ENCODE results near the gene SCGB1D2. TPM values are rescaled to one million over a fixed set of nuclear protein-coding genes. Genes with fewer than 3 reads are reported as not detected.
"Not testable (repeated sequence)": the region's sequence is repeated elsewhere in the genome, so short reads cannot be mapped to it uniquely, and the experiment has no call there.

Gene SCGB1D2, protein sequence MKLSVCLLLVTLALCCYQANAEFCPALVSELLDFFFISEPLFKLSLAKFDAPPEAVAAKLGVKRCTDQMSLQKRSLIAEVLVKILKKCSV
- total RNA-seq, result not detected

DNA sequence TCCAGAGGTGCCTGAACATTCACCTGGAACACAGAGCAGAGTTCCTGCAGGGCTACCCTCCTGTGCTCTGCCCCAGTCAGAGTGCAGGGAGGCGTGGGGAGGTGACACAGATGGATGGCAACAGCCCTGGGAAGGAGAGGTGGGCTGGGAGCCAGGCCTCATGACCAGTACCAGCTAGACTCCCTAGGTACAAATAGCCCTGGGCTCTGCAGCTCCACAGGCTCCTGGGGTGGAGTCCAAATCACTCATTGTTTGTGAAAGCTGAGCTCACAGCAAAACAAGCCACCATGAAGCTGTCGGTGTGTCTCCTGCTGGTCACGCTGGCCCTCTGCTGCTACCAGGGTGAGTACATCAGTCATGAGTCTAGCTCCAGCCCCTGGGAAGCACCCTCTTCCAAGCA lies at the start of gene SCGB1D2:
TSS of gene SCGB1D2 (plus strand) at position 219 of the 400 bp plus-strand sequence. CDS start at position 288, 69 bp downstream.
- DNase-seq (ENCODE audit: low spot score), result peak; percentile 36

DNA sequence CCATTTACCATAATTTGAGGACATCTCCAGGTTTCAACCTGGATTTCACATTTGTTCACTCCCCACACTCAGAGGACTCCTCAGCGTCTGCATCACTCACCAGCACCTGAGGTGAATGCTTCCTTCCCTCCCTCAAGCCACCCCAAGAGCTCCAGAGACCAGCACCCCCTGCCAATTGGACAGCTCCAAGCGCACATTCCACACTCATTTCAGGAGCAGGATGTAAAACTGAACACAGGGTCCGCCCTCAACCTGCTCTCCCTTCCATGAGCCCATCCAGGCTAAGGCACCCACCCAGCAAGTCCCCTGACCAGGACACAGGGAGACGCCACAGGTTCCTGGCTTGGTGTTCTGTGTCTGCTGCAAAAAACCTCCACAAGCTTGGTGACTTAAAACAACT lies 48.1 kb upstream of the SCGB1D2 start:
- DNase-seq (ENCODE audit: low spot score), result no peak

DNA sequence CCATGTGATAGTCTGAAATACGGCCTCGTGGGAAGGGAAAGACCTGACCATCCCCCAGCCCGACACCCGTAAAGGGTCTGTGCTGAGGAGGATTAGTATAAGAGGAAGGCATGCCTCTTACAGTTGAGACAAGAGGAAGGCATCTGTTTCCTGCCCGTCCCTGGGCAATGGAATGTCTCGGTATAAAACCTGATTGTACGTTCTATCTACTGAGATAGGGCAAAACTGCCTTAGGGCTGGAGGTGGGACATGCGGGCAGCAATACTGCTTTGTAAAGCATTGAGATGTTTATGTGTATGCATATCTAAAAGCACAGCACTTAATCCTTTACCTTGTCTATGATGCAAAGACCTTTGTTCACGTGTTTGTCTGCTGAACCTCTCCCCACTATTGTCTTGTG lies 47.0 kb upstream of the SCGB1D2 start:
- not testable (repeated sequence) for DNase-seq (ENCODE audit: low spot score)

DNA sequence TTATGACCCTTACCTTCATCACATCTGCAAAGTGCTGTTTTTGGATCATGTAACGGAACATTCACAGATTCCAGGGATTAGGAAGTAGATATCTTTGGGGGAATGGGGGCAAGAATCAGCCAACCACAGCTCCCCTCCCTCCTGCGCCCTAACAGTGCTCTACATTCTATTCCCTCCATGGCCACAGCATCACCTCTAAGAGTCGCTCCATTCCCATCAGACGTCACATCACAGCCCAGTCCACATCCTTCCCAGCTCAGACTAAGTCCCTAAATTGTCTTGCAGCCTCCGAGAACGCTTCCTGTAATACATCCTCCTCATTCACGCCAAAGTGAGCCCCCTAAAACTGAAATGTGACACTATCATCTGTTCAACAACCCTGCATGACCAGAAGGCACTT lies 46.1 kb upstream of the SCGB1D2 start:
- no peak for DNase-seq (ENCODE audit: low spot score)

DNA sequence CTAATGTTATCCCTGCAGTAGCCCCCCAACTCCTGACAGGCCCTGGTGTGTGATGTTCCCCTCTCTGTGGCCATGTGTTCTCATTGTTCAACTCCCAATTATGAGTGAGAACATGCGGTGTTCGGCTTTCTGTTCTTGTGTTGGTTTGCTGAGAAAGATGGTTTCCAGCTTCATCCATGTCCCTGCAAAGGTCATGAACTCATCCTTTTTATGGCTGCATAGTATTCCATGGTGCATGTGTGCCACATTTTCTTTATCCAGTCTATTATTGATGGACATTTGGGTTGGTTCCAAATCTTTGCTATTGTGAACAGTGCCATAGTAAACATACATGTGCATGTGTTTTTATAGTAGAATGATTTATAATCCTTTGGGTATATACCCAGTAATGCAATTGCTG lies 44.6 kb upstream of the SCGB1D2 start:
- not testable (repeated sequence) for DNase-seq (ENCODE audit: low spot score)

DNA sequence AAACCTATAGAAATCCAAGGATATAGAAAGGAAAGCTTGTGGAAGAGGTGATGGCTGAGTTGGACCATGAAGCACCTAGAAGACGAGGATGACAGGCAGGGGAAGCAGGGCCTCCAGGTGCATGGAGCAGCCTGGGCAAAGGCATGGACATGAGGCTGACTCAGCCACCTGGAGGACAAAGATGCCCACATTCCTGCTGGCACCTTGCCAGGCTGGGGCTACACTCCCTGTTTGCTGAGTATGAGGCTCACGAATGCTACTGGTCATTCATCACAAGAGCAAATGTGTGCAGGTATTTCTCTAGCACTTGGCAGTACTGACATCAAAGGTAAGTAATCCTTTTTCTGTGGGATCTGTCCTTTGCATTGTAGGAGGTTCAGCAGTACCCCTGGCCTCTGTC lies 40.7 kb upstream of the SCGB1D2 start:
- DNase-seq (ENCODE audit: low spot score), result no peak

DNA sequence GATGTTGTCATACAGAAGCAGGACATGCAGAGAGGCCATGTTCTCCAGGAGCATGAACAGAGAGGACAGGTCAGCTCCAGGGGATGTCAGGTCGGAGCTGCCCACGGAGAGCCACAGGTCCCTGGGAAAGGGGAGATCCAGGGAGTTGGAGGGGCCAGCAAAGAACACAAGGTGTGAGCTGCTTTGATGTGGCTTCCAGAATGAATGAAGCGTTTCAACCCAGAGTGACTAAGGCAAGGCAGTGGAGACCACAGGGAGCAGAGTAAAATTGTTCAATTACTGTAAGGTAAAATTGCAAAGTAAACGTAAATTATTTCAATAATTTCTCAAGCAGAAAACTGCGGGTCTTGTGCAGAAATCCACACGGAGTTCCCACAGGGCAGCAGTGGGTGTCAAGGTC lies 39.1 kb upstream of the SCGB1D2 start:
- no peak for DNase-seq (ENCODE audit: low spot score)

DNA sequence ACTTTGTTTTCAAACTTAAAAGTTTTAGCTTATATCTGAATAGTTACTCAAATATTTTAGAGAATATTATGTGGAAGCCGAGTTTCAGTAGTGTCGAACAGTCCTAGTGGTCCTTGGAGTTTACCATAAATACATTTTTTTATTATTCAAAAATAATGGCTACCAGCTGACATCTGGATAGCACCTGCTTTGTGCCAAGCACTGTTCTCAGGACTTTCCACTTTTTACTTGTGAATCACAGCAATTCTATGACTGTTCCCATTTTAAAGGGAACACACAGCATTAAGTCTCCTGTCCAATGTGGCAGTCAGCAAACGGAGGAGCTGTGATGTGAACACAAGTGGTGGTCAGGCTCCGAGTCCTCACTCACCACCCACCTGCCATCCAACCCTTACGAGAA lies 37.6 kb upstream of the SCGB1D2 start:
- DNase-seq (ENCODE audit: low spot score), result no peak

DNA sequence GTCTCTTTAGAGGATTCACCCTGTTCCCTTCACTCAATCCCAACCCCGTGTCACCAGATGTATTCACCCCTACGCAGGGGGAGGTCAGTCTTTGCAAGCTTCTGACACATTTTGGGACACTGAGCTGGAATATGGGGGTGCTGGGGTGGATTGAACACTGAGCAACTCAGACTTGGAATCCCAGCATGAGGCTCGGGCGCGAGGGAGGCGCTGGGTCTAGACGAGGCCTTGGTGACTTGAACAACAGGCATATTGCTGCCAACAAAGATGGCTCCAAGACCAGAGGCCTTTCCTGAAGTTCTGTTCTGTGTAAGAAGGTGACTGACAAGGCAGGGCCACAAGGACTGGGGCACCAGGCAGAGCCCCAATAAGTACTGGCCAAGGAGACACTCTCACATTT lies 36.6 kb upstream of the SCGB1D2 start:
- no peak for DNase-seq (ENCODE audit: low spot score)

DNA sequence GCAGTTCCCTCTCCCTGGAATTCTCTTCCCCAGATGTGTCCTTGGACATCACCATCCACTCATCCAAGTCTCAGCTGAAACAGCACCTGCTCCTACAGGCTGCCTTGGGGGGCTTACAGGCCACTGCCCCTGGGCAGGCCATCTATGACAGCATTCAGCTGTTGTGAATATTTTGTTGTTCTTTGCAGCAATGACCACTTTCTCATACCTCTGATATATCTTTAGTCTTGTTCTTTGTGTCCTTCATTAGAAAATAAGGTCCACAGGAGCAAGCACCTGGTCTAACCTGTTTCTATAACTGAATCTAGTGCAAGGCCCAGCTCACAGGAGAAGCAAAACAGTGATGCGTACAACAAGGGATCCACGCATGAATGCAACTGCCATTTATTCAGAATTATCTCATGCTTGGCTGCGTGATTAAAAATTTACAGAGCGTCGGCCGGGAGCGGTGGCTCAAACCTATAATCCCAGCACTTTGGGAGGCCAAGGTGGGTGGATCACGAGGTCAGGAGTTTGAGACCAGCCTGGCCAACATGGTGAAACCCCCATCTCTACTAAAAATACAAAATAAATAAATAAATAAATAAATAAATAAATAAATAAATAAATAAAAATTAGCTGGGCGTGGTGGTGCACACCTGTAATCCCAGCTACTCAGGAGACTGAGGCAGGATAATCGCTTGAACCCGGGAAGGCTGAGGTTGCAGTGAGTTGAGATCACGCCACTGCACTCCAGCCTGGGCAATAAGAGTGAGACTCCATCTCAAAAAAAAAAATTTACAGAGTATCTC lies 35.6 kb upstream of the SCGB1D2 start:
- not testable (repeated sequence) for DNase-seq (ENCODE audit: low spot score)

DNA sequence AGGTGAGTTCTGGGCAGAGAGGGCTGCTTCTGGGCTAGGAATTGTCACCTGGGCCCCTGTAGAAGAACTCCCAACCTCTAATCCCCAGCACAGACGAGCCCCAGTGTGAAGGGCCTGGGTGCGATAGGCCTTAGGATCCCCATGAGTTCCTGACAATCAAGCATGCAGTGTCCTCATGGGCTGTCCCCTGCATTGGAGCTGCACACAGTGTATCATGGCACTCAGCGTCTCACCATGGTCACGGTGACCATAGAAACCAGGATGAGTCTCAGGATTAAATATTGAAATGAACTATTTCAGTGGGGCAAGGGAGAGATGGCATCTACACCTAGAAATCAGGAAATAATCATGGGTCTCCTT lies 33.3 kb upstream of the SCGB1D2 start:
- DNase-seq (ENCODE audit: low spot score), result no peak

DNA sequence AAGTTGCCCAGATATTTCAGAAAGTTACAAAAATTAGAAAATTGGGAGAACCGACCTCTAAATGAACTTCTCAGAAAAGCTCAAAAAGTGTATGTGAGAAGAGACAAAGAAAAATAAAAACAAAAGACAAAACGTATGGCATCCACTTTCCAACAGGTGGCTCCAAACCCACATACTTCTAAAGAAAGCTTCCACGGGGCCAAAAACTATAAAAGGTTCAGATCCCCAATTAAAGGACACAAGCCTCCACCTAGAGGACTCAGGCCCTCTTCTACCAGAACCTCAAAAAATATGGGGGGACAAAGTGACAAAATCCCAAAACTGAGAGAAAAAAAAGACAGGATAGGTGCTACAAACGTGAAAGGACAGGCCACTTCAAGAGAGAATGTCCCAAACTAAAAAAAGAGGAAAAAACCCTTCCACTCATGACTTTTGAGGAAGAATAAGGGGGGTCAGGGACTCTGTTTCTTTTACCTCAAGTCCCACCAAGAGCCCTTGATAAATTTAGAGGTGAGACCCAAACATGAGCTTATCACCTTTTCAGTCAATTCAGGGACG lies 24.8 kb upstream of the SCGB1D2 start:
- DNase-seq (ENCODE audit: low spot score), result no peak

DNA sequence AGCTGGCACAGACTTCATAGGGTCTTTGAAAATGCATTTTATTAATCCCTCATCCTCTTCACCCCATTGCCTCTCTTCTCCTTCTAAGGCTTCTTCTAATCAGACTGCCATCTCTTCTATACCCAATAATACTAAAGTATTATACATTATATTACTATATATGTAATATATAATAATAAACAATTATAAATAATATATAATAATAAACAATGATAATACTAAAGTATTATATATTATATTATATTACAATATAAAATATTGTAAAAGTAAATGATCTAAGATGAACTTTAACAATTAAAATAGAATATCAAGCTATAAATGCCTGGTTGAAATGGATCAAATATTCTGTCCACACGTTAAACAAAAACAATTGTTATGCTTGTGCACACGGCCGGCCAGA lies 20.5 kb upstream of the SCGB1D2 start:
- DNase-seq (ENCODE audit: low spot score), result no peak

DNA sequence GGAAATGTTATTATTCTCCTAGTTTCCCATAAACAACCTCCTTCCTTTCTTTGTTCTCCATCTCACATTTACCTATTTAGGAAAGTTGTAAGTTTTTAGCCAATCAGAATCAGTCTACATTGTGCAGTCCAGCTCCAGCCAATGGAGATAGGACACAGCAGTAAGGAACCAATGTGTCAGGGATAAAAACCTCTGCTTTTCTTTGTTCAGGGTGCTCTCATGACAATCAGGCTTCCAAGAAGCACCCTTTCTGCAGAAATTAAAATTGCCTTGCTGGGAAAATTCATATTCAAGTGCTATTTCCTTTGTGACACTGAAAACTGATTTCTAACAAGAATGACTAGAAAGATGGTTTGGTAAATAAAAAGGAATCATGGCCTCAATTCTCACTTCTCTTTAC lies 18.9 kb upstream of the SCGB1D2 start:
- no peak for DNase-seq (ENCODE audit: low spot score)

DNA sequence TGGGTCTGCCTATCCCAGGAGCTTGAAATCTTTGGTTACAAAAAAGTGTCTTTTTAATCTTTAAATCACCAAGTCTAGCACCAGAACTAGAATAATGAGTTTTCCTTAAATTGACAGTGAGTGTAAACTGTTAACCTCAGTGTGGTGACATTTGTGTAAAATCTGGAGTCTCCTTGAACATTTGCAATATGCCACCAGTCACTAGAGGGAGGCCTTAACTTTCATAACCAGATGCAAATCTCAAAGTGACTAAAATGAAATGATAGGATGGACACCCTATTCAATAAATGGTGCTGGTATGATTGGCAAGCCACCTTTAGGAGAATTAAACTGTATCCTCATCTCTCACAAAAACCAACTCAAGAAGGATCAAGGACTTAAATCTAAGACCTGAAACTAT lies 8.3 kb upstream of the SCGB1D2 start:
- no peak for DNase-seq (ENCODE audit: low spot score)

DNA sequence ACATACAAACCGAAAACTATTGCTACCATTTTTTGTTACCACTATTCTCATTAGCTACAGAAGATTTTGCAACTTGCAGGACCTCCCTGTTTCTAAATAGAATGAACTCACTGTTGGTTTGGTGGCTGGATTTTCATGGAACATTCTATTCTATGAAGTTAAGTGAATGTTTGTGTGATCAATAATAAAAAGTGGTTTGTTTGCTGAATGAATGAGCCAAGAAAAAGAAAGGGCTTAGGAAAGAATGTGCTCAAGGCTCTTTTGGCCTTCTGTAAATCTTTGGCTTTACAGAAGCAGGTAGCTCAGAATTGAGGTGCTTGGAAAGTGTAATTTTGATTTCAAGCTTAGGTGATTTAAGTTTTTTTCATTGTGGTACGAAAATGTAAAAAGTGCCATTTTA lies 5.9 kb upstream of the SCGB1D2 start:
- no peak for DNase-seq (ENCODE audit: low spot score)

DNA sequence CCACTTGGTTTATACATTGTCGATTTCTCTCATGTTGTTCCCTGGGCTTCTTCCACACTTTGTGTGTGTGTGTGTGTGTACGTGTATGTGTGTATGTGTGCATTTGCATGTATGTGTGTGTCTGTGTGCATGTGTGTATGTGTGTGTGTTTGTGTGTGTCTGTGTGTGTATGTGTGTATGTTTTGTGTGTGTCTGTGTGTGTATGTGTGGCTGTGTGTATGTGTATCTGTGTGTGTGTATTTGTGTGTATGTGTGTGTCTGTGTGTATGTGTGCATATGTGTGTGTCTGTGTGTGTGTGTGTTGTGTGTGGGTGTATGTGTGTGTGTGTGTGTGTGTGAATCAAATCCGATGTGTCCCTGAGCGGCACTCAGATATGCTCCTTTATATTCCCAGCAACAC lies 4.5 kb upstream of the SCGB1D2 start:
- no peak for DNase-seq (ENCODE audit: low spot score)

DNA sequence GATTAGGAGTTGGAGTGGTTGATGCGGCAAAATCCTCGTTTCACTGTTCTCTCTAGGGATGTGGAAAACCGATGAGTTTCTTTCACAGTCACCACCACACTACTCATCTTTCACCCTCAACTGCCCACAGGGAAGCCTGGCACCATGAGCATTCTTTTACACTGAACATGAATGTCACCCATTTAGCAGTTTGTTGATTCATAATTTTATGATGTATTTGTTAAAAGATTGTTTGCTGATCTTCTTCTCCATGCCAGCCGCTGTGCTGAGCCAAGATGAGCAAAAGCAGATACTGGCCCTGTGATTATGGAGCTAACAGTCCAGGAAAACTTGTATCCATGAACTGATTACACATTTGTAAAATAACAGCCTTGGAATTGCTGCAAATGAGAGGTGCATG lies 3.9 kb upstream of the SCGB1D2 start:
- DNase-seq (ENCODE audit: low spot score), result no peak

DNA sequence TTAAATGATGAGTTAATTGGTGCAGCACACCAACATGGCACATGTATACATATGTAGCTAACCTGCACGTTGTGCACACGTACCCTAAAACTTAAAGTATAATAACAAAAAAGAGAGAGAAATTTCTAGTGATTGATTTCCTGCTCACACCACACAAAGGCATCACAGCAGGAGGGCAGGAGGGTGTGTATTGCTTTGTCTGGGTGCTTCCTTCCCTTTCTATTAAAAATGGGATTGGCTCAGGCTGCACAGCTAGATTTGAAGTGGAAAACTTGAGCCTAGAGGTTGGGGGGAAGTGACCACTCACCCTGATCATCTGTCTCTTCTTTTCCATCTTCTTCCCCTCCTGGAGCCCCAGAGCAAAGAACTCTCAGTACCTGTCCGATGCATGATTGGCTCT lies 944 bp upstream of the SCGB1D2 start:
- no peak for DNase-seq (ENCODE audit: low spot score)

DNA sequence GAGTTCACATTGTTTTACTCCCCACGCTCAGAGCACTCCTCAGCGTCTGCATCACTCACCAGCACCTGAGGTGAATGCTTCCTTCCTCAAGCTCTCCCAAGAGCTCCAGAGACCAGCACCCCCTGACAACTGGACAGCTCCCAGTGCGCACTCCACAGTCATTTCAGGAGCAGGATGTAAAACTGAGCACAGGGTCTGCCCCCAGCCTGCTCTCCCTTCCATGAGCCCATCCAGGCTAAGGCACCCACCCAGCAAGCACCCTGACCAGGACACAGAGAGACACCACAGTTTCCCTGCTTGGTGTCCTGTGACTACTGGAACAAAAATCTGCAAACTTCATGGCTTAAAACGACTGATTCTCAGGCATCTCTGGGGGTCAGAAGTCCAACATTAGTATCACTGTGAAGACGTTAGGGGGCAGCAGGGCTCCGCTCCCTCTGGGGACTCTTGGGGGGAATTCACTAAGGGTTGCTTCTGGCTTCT lies 3.3 kb downstream of the SCGB1D2 start:
- peak; percentile 36 for DNase-seq (ENCODE audit: low spot score)

DNA sequence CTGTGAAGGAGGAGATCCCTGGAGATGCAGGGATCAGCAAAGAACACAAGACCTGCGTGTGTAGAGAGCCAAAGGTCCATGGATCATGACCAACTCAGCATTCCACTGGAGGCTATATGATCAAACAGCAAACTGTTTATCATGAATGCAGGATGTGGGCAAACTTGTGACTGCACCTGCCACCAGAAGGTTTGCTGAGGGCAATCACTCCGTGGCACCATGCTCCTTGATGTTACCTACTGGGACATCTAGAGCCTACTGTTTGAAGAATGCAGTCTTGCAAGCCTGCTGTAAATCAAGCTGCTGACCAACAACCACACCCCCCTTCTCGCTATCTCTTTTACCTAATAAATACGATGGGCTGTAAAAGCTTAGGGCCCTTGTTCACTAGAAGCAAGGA lies 9.7 kb downstream of the SCGB1D2 start:
- no peak for DNase-seq (ENCODE audit: low spot score)

DNA sequence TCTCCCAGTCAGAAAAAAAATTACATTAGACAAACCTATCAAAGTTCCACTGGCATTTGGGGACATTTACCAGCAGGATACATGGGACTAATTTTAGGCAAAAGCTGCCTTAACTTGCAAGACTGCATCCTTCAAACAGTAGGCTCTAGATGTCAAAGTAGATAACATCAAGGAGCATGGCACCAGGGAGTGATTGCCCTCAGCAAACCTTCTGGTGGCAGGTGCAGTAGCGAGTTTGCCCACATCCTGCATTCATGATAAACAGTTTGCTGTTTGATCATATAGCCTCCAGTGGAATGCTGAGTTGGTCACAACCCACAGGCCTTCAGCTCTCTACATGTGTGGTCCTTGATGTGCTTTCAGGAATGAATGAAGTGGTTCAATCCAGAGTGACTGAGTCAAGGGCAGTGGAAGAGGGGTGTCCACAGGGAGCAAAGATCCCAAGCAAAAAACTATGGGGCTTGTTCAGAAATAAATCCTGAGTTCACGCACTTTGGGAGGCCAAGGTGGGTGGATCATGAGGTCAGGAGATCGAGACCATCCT lies 12.0 kb downstream of the SCGB1D2 start:
- no peak for DNase-seq (ENCODE audit: low spot score)

DNA sequence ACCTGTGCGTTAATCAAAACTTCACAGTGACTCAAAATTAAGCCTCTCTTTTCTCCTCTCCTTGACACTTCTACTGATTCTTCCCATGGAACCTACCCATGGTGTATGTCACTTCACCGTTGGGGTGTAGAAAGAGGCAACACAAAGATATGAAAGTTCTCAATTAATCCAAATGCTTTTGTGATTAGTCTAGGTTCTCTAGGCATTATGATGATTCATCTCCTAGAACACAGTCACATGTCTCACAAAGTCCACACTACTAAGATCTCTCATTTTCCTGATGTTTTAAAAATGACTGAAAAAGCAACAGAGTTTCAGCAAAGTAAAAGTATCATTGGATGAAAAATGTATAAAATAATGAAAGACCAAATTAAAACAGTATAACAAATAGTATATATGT lies 14.2 kb downstream of the SCGB1D2 start:
- no peak for DNase-seq (ENCODE audit: low spot score)

Data from mucosa of gallbladder (tissue), 1 donor.